Pancreas (tissue), 10 donors: Measurements from ENCODE around the gene TLCD1. TPM values are rescaled to one million over a fixed set of nuclear protein-coding genes. Genes with fewer than 3 reads are reported as not detected.
"Not testable (repeated sequence)": the region's sequence is repeated elsewhere in the genome, so short reads cannot be mapped to it uniquely, and the experiment has no call there.

Experiments used
- ATAC-seq, 4 donors: fragments of 200-7000 bp; cut with Tn5 transposase; one replicate each; pipeline versions ENCODE4 v1.8.0 to v1.9.1; 2020; ENCODE audit warnings: mild to moderate bottlenecking in 4 of 4, moderate library complexity in 4 of 4
- DNase-seq, 6 donors: peaks; one replicate each; pipeline ENCODE4 v3.0.0-alpha.2; 2020
- FAIRE-seq: peaks from 2 replicates; lab custom pipeline; 2012; peaks lifted over from hg19 to GRCh38; lab: Jason Lieb, UNC
- H3K27ac ChIP-seq, 4 donors: fragments of 200-600 bp; sonication (generic); 1 replicate in 3 of 4; 2 replicates in 1 of 4; pipeline versions ENCODE4 v1.5.0 to v1.8.0; 2020
- H3K27me3 ChIP-seq, 4 donors: fragments of 200-600 bp; one replicate each; pipeline ENCODE4 v1.8.0; 2021
- H3K36me3 ChIP-seq, 3 donors: fragments of 200-600 bp; sonication (generic) in 1 of 3; one replicate each; pipeline versions ENCODE4 v1.5.0 to v1.8.0; 2020 to 2021
- H3K4me1 ChIP-seq, 3 donors: fragments of 200-600 bp; one replicate each; pipeline ENCODE4 v1.8.0; 2021
- H3K4me3 ChIP-seq, 4 donors: fragments of 200-600 bp; sonication (generic) in 2 of 4; one replicate each; pipeline versions ENCODE4 v1.5.0 to v1.8.0; 2020 to 2021
- H3K9me3 ChIP-seq, 4 donors: fragments of 200-600 bp; one replicate each; pipeline ENCODE4 v1.8.0; 2021
- WGBS, 2 donors: extraction: QIAGEN DNeasy Blood & Tissue Kit; methylation state at CpG; one replicate each; pipeline ENCODE4 v1.1.7; 2013; 5-methylcytosine and 5-hydroxymethylcytosine counted together
- intact Hi-C, 3 donors: fragments of 100-400 bp; cut with DNase I; formaldehyde crosslinking; loops; one replicate each; pipeline versions ENCODE4 v1.11.1 to v1.14.2; 2022
- polyA plus RNA-seq, 2 donors: library from polyadenylated mRNA; stranded (reverse); fragments of 200-250 nt; gene quantifications; one replicate each; pipeline ENCODE4 v1.2.3, GENCODE V29; 2013
- total RNA-seq, 6 donors: library from RNA; stranded (reverse); fragmentation: NEBNext Ultra II Directional in 4 of 6; extraction: Animal tissue kit (Norgen Biotek cat#: 25700) in 4 of 6; gene quantifications; one replicate each; pipeline versions ENCODE4 v1.2.1 to v1.2.4, GENCODE V29; 2021 to 2023
- TF ChIP-seq, protein P1 (sequence below), 4 donors: fragments of 200-600 bp; sonication (generic) in 3 of 4; IDR thresholded peaks; one replicate each; pipeline versions ENCODE4 v1.5.0 to v1.8.0; 2021; ENCODE audit warnings: antibody characterized with exemption in 4 of 4
- donor health status: healthy with polysubstance abuse.
- donor health status: DM: no; HTN: no; CAD: no; lungs with moderate emphysema.
- donor health status: DM: no; HTN: no; CAD: no.
- donor health status: control.
- donor health status: control.
- donor health status: Bipolar disorder and iron deficiency.
- donor health status: DM: yes; HTN: yes; CAD: no.
- donor health status: DM: no; HTN: no; CAD: no.
- donor health status: DM: no; HTN: no; CAD: no.
- donor health status: DM: yes; HTN: yes; CAD: no.

Gene TLCD1
- total and polyA plus RNA-seq, 8 donors: 3.7 to 10.5 (median 5.3) TPM

DNA sequence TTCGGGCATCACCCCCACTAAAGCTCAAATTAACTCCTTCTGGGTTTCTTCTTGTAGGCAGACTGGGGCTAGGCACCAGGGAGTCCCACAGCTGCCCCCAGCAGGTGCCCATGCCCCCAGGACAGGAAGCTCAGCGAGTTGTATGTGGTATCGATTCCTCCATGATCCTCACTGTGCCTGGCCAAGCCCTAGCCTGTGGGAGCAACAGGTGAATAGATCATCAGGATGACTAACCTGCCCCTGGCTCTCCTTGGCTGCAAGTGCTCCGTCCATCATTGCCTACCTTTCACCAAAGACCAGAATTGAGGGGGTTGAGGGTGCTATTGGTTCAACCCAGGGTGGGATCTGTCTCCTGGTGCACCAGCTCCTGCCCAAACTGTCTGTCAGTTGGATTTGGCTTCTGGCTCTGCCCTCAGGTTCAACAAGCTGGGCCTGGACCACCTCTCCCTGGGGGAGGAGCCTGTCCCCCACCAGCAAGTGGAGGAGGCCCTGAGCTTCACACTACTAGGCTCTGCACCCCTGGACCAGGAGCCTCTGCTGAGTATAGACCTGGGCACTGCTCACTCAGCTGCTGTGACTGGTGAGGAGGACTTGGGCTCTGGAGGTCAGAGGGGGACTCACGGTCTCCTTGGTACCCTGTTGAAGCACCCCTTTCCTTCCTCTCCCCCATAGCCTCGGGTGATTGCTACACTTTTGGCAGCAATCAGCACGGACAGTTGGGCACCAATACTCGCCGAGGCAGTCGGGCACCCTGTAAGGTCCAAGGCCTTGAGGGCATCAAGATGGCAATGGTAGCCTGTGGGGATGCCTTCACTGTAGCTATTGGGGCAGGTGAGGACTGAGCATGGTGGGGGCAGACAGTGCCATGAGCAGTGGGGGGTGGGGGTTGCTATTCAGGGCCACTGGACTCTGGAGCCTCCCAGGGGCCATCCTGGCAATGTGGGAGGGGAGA lies 14.6 kb upstream of the TLCD1 start:
- Histone ChIP-seq H3K27me3 (no peaks in the 10 kb centered on the region), H3K36me3 (no peaks in the 10 kb centered on the region), H3K4me3 (no peak overlapping the region), H3K4me1 (peaks cover 0 to 4% (median under 1%) of the 10 kb centered on the region in 3 donors), H3K27ac (no peak overlapping the region), H3K9me3 (no peaks in the 10 kb centered on the region)
- WGBS, 2 donors: 81 to 85% methylated on average over 10 of the region's 10 CpGs
- DNase-seq (peak in 3 of 6 donors; percentile 24 to 39 (median 38)), FAIRE-seq (no peak), ATAC-seq (no peak)
- intact Hi-C loops: no loop called here
- TF ChIP-seq, protein P1, sequence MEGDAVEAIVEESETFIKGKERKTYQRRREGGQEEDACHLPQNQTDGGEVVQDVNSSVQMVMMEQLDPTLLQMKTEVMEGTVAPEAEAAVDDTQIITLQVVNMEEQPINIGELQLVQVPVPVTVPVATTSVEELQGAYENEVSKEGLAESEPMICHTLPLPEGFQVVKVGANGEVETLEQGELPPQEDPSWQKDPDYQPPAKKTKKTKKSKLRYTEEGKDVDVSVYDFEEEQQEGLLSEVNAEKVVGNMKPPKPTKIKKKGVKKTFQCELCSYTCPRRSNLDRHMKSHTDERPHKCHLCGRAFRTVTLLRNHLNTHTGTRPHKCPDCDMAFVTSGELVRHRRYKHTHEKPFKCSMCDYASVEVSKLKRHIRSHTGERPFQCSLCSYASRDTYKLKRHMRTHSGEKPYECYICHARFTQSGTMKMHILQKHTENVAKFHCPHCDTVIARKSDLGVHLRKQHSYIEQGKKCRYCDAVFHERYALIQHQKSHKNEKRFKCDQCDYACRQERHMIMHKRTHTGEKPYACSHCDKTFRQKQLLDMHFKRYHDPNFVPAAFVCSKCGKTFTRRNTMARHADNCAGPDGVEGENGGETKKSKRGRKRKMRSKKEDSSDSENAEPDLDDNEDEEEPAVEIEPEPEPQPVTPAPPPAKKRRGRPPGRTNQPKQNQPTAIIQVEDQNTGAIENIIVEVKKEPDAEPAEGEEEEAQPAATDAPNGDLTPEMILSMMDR (IDR thresholded peaks at IDR 0.05): no peak

DNA sequence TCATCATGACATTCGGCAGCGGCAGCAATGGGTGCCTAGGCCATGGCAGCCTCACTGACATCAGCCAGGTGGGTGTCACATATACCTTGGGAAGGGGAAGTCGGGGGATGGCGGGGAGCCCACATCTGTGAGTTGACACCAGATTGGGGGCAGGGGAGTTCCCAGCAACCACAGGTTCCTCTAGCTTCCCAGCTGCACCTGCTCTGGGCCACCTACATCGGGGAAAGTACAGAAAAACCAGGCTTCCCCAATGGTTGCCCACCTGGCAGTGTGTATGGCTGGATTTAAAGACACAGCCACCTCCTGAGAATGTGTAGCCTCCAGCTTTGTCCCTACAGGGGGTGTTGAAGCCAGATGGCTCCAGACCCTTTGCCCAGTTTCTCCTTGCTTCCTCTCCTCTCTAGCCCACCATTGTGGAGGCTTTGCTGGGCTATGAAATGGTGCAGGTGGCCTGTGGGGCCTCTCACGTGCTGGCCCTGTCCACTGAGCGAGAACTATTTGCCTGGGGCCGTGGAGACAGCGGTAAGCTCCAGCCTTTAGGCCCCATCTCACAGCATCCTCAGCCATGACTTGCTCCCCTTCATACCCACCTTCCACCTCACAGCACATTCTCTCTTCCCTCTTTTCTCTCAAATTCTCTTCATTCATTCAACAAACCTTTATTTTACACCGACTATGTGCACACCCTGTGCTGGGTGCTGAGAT lies 12.8 kb upstream of the TLCD1 start:
- peak in 1 of 6 donors; percentile 36 for DNase-seq
- H3K4me3 ChIP-seq: no peak overlapping the region
- intact Hi-C loops: no loop called here

DNA sequence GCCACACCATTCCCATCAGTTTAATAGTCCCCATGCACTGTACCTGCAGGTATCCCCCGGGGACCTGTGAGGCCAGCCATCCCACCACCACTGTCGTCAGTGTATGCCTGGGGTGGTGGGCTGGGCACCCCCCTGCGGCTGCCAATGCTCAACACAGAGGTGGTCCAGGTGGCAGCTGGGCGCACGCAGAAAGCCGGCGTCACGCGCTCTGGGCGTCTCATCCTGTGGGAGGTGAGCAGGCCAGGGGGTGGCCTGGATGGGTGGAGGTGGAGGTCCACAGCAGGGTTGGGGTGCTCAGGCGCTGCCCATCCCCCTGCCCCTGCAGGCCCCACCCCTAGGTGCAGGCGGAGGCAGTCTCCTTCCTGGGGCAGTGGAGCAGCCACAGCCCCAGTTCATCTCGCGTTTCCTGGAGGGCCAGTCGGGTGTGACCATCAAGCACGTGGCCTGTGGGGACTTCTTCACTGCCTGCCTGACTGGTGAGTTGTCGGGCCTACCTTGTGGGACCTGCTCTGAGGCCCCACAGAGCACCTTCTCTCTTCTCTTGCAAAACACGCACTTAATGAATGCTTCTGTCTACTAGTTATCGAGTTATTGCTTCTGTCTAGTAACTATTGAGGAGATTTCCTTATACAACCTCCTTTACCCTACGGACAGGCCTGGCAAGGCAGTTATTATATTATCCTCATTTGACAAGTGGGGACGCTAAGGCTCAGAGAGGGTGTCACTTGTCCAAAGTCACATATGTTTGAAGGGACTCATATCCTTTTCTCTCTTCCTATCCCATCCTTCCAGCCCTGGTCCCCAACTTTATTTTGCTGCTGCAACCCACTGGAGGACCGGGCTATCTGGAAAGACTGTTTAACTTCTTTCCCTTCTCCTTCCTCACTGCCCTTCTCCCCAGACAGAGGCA lies 12.0 kb upstream of the TLCD1 start:
- H3K36me3 ChIP-seq: no peaks in the 10 kb centered on the region
- no peak for FAIRE-seq
- no peak overlapping the region for H3K27ac ChIP-seq
- peak in 2 of 6 donors; percentile 20 to 63 for DNase-seq
- ATAC-seq: no peak
- H3K9me3 ChIP-seq: no peaks in the 10 kb centered on the region
- no peaks in the 10 kb centered on the region for H3K27me3 ChIP-seq
- TF ChIP-seq, protein P1 (IDR thresholded peaks at IDR 0.05): no peak
- peaks cover 0 to 3% (median 0%) of the 10 kb centered on the region in 3 donors for H3K4me1 ChIP-seq
- WGBS, 2 donors: 87 to 91% methylated on average over 21 to 22 of the region's 22 CpGs
- H3K4me3 ChIP-seq: no peak overlapping the region
- intact Hi-C loops: no loop called here

More for the DNA sequence above, 12.8 kb upstream of the TLCD1 start:
- Histone ChIP-seq H3K9me3 (no peaks in the 10 kb centered on the region), H3K4me1 (peaks cover 0 to 3% (median 0%) of the 10 kb centered on the region in 3 donors), H3K27ac (no peak overlapping the region), H3K36me3 (no peaks in the 10 kb centered on the region), H3K27me3 (no peaks in the 10 kb centered on the region)
- ATAC-seq (no peak), FAIRE-seq (no peak)
- TF ChIP-seq, protein P1 (IDR thresholded peaks at IDR 0.05): no peak
- 91 to 94% methylated on average over 10 of the region's 10 CpGs for WGBS, 2 donors

DNA sequence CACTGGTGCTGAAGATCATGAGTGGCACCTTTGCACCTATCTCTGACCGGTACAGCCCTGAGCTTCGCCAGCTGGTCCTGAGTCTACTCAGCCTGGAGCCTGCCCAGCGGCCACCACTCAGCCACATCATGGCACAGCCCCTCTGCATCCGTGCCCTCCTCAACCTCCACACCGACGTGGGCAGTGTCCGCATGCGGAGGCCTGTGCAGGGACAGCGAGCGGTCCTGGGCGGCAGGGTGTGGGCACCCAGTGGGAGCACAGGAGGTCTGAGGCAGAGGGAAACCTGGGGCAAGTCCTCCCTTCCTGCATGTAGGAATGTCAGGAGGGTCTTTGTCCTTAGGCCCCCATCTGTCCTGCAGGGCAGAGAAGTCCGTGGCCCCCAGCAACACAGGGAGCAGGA lies 11.3 kb upstream of the TLCD1 start:
- DNase-seq: peak in 2 of 6 donors; percentile 30 to 59

DNA sequence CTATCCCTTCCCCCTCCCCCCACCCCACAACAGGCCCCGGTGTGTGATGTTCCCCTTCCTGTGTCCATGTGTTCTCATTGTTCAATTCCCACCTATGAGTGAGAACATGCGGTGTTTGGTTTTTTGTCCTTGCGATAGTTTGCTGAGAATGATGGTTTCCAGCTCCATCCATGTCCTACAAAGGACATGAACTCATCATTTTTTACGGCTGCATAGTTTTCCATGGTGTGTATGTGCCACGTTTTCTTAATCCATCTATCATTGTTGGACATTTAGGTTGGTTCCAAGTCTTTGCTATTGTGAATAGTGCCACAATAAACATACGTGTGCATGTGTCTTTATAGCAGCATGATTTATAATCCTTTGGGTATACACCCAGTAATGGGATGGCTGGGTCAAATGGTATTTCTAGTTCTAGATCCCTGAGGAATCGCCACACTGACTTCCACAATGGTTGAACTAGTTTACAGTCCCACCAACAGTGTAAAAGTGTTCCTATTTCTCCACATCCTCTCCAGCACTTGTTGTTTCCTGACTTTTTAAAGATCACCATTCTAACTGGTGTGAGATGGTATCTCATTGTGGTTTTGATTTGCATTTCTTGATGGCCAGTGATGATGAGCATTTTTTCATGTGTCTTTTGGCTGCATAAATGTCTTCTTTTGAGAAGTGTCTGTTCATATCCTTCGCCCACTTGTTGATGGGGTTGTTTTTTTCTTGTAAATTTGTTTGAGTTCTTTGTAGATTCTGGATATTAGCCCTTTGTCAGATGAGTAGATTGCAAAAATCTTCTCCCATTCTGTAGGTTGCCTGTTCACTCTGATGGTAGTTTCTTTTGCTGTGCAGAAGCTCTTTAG lies 10.1 kb upstream of the TLCD1 start:
- H3K9me3 ChIP-seq, H3K36me3 ChIP-seq, ATAC-seq, H3K4me1 ChIP-seq, intact Hi-C loops, DNase-seq, FAIRE-seq, H3K27me3 ChIP-seq, H3K4me3 ChIP-seq, H3K27ac ChIP-seq: not testable (repeated sequence)
- WGBS, 2 donors: 90 to 94% methylated on average over 4 to 5 of the region's 8 CpGs

More for the DNA sequence above, 11.3 kb upstream of the TLCD1 start:
- Histone ChIP-seq H3K27me3 (no peaks in the 10 kb centered on the region), H3K9me3 (no peaks in the 10 kb centered on the region), H3K27ac (no peak overlapping the region), H3K4me1 (no peaks in the 10 kb centered on the region), H3K4me3 (no peak overlapping the region), H3K36me3 (no peaks in the 10 kb centered on the region)
- WGBS, 2 donors: 91 to 95% methylated on average over 12 of the region's 12 CpGs
- no peak for ATAC-seq
- FAIRE-seq: no peak
- TF ChIP-seq, protein P1 (IDR thresholded peaks at IDR 0.05): no peak
- intact Hi-C loops: no loop called here
